OCI-LY3 (cell line): ENCODE data around the gene TSR1.

Experiments
- CTCF ChIP-seq: fragments of 200-600, 300-600 bp; sonication (generic); IDR thresholded peaks from 2 replicates; pipeline ENCODE4 v1.5.1; 2014; ENCODE audit warnings: antibody characterized with exemption, low read length, low read depth
- EZH2phosphoT487 ChIP-seq: fragments of 200-600 bp; shearing (Covaris generic); IDR thresholded peaks from 2 replicates; pipeline ENCODE4 v1.6.1; 2018; ENCODE audit warnings: antibody characterized with exemption, mixed run types, low read depth

DNA sequence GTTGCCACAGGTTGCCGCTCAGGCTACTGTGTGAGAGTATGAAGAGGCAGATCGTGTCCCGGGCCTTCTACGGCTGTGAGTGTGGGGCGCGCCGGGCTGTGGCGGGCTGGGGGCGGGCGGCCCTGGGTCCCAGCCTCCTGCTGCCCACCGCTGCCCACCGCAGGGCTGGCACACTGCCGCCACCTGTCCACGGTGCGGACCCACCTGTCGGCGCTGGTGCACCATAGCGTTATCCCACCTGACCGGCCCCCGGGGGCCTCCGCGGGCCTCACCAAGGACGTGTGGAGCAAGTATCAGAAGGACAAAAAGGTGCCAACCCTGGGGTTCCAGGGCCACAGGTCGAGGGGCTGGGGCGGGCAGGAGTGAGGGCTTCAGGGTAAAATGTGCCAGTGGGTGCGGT lies 35.9 kb upstream of the TSR1 start:
- TF ChIP-seq CTCF (no peak), EZH2phosphoT487 (no peak)
